NCI-H1436 treated with DMSO at 0.1 percent for 48 hours (cell line): ENCODE data around the gene FAM174C.

Source experiments
- DNase-seq: peaks from one replicate; lab custom pipeline; 2025; lab: John Stamatoyannopoulos, UW

FAM174C gene

GRCh38 chr19:1250437-1251260 lies 24.7 kb upstream of the FAM174C start:
- DNase-seq: no peak

GRCh38 chr19:1251330-1252220 lies 23.8 kb upstream of the FAM174C start:
- no peak for DNase-seq

- DNase-seq: no peak
Measured at GRCh38 chr19:1252221-1252820, 23.0 kb upstream of the FAM174C start.

- DNase-seq: peak; percentile 74
Measured at GRCh38 chr19:1252821-1253513, 22.4 kb upstream of the FAM174C start.

GRCh38 chr19:1253514-1254080 lies 21.7 kb upstream of the FAM174C start:
- DNase-seq: no peak

- DNase-seq: no peak
Measured at GRCh38 chr19:1254081-1254527, 21.2 kb upstream of the FAM174C start.

GRCh38 chr19:1254530-1255185 lies 20.7 kb upstream of the FAM174C start:
- DNase-seq: no peak

GRCh38 chr19:1255186-1256161 lies 19.9 kb upstream of the FAM174C start:
- DNase-seq: no peak

- DNase-seq: no peak
Measured at GRCh38 chr19:1256646-1257474, 18.5 kb upstream of the FAM174C start.

GRCh38 chr19:1257475-1258162 lies 17.7 kb upstream of the FAM174C start:
- DNase-seq: no peak

GRCh38 chr19:1258163-1258492 lies 17.2 kb upstream of the FAM174C start:
- no peak for DNase-seq

GRCh38 chr19:1258707-1259205 lies 16.6 kb upstream of the FAM174C start:
- DNase-seq: no peak

GRCh38 chr19:1259206-1259875 lies 16.0 kb upstream of the FAM174C start:
- DNase-seq: no peak

- no peak for DNase-seq
Measured at GRCh38 chr19:1259876-1260748, 15.2 kb upstream of the FAM174C start.

GRCh38 chr19:1260749-1261537 lies 14.4 kb upstream of the FAM174C start:
- peak; percentile 81 for DNase-seq

GRCh38 chr19:1261538-1261797 lies 13.9 kb upstream of the FAM174C start:
- DNase-seq: no peak
